ENCODE measurements around the gene FLAD1. TPM values are rescaled to one million over a fixed set of nuclear protein-coding genes. Genes with fewer than 3 reads are reported as not detected.

The FLAD1 gene
- total and polyA plus RNA-seq, 2 of the 4 experiments (the other 2 are of a cell fraction): 26.3 to 37.3 TPM

DNA sequence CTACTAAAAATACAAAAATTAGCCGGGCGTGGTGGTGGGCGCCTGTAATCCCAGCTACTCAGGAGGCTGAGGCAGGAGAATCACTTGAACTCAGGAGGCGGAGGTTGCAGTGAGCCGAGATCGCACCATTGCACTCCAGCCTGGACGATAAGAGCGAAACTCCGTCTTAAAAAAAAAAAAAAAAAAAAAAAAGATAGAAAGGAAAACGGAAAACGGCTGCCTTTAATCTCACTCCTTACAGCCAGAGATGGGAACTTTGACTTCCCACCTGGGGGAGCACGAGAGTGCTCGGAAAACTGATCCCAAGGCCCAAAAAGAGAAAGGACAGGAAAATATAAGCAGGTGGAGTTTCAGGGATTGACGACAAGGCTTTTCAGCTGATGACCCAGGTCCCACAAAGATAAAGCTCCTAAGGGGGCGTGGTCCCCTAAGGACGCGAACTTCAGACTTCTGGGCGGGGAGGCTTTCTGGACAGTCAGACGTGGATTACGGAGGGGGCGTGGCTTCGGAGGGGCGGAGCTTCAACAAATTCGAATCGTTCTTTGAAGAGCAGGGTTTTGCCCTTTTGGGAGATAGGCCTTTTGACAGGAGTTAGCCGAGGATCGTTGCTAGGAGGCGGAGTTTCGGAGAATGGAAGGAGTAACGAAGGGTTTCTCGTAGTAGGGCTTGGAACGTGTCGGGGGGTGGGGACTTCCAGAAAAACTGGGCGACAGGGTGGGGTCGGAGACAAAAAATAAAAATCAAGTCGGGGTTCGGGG, 9.6 kb upstream of the FLAD1 start:
- H3K4ac ChIP-seq (ENCODE audit: low read depth, low read length): peak overlapping the region; percentile 99
- dilution Hi-C loops (cut with HindIII; ENCODE audit: low sequenced_read_pairs, unreplicated experiment): no loop called here
- TF ChIP-seq CHD1 (IDR thresholded peaks at IDR 0.05; ENCODE audit: low read depth, low read length) (peak; percentile 94; the same call in 1 of the 2 replicates), POLR2A (IDR thresholded peaks at IDR 0.05; ENCODE audit: low read depth, low read length) (peak; percentile 87), FOS (IDR thresholded peaks at IDR 0.05; ENCODE audit: low read depth, low read length) (no peak), MAZ (IDR thresholded peaks at IDR 0.05; ENCODE audit: borderline replicate concordance, low read depth, low read length) (no peak; the same call in 1 of the 2 replicates), RAD21 (IDR thresholded peaks at IDR 0.05; ENCODE audit: low read length) (0 out of 2 replicates have a peak, but pooled peaks have one; percentile 2), RFX5 (IDR thresholded peaks at IDR 0.05; ENCODE audit: low read depth, low read length) (no peak), MXI1 (IDR thresholded peaks at IDR 0.05; ENCODE audit: borderline replicate concordance, low read depth, low read length) (no peak), NFE2L2 (IDR thresholded peaks at IDR 0.05; ENCODE audit: low read depth, low read length) (no peak)
- CTCF ChIA-PET: interaction anchor here (0.6 to 1.1 kb wide), 7 partner anchors 12 to 710 kb away, joined by 3 to 4 read pairs (median 3); partner anchors contain the start of genes LENEP, PBXIP1 and PYGO2
- peak overlapping the region; percentile 76 for H4K5ac ChIP-seq (ENCODE audit: low read depth, low read length)
- H3K9ac ChIP-seq (ENCODE audit: low read depth, low read length): peak overlapping the region; percentile 87
- peaks cover 6 to 50% of the 10 kb centered on the region in 2 experiments for H3K79me1 ChIP-seq (ENCODE audit: low read depth in 1 of 2, low read length in 2 of 2)
- H2BK15ac ChIP-seq (ENCODE audit: low read depth, low read length): peak overlapping the region; percentile 98
- H3K27ac ChIP-seq (ENCODE audit: insufficient read depth, low read length): peak overlapping the region; percentile 89
- in situ Hi-C loops (cut with MboI; ENCODE audit: low sequenced_read_pairs): no loop called here
- 0% methylated on average over 16 of the region's 37 CpGs; no CpG with 5 or more reads in 1 of the 2 experiments for WGBS, 2 experiments (ENCODE audit: extremely low coverage in 2 of 2, insufficient read length in 1 of 2)
- peaks cover 13% of the 10 kb centered on the region for H4K20me1 ChIP-seq (ENCODE audit: insufficient read depth, low read length)
- peak overlapping the region; percentile 100 for H3K56ac ChIP-seq (ENCODE audit: extremely low read depth, insufficient read depth, low read length)
- peak overlapping the region; percentile 63 for H2AFZ ChIP-seq (replicated peaks; ENCODE audit: low read length, poor library complexity)
- H3K27me3 ChIP-seq (ENCODE audit: control insufficient read depth, insufficient read depth, low read length): no peaks in the 10 kb centered on the region
- H2AK9ac ChIP-seq (replicated peaks; ENCODE audit: low read depth, low read length, poor library complexity): peak overlapping the region; percentile 100
- ATAC-seq (ENCODE audit: low read depth) (peak; percentile 15), DNase-seq (peak; percentile 97)
- H3K18ac ChIP-seq (ENCODE audit: low read depth, low read length): peak overlapping the region; percentile 76
- peak overlapping the region; percentile 100 for H3K23ac ChIP-seq (ENCODE audit: low read depth, low read length)
- peak overlapping the region; percentile 97 for H2BK5ac ChIP-seq (ENCODE audit: low read depth, low read length, poor library complexity, severe bottlenecking)
- peaks cover 7% of the 10 kb centered on the region for H3K9me1 ChIP-seq (ENCODE audit: insufficient read depth, low read length)
- POLR2A ChIA-PET (ENCODE audit: unreplicated experiment): interaction anchor here (1.0 to 1.9 kb wide), 3 partner anchors 10 to 20 kb away, joined by 3 to 10 read pairs (median 5); partner anchors contain the start of genes FLAD1, LENEP and PYGO2
- TSS peak; percentile 67 for BruUV-seq (replicated peaks)
- peaks cover 13% of the 10 kb centered on the region for H3K4me1 ChIP-seq (ENCODE audit: control insufficient read depth, insufficient read depth, low read length)
- peak overlapping the region; percentile 95 to 99 for H4K8ac ChIP-seq (ENCODE audit: low read depth in 2 of 2, low read length in 2 of 2)
- peak overlapping the region; percentile 100 for H3K14ac ChIP-seq (replicated peaks; ENCODE audit: low read depth, low read length)
- peak overlapping the region; percentile 53 for H3K4me3 ChIP-seq (ENCODE audit: insufficient read depth, low read depth, low read length)
- peak overlapping the region; percentile 83 for H3K4me2 ChIP-seq (ENCODE audit: low read depth, low read length)
- H3K9me3 ChIP-seq (ENCODE audit: control insufficient read depth, insufficient read depth, low read length): no peaks in the 10 kb centered on the region
- no peaks in the 10 kb centered on the region; the same call in 1 of the 2 replicates for H3K36me3 ChIP-seq (ENCODE audit: control insufficient read depth, insufficient read depth, low read length)
- H2BK120ac ChIP-seq (ENCODE audit: low read depth, low read length): peak overlapping the region; percentile 98
- H2AK5ac ChIP-seq (ENCODE audit: low read depth, low read length): peak overlapping the region; percentile 99
- H4K91ac ChIP-seq (ENCODE audit: insufficient read depth, low read depth, low read length): peak overlapping the region; percentile 99
- H2BK20ac ChIP-seq (ENCODE audit: low read depth, low read length): peak overlapping the region; percentile 68; the same call in 1 of the 2 replicates
- intact Hi-C loops (cut with micrococcal nuclease): loop anchor here (1.0 to 10.0 kb wide), 2 partner anchors 22 to 201 kb away; partner anchors contain the start of genes KRTCAP2 and TRIM46
